ENCODE results near the gene RPS10. TPM values are rescaled to one million over a fixed set of nuclear protein-coding genes. Genes with fewer than 3 reads are reported as not detected.

RPS10 gene
- polyA plus RNA-seq, 3 donors, result 645 to 2,603 (median 1,054) TPM

DNA sequence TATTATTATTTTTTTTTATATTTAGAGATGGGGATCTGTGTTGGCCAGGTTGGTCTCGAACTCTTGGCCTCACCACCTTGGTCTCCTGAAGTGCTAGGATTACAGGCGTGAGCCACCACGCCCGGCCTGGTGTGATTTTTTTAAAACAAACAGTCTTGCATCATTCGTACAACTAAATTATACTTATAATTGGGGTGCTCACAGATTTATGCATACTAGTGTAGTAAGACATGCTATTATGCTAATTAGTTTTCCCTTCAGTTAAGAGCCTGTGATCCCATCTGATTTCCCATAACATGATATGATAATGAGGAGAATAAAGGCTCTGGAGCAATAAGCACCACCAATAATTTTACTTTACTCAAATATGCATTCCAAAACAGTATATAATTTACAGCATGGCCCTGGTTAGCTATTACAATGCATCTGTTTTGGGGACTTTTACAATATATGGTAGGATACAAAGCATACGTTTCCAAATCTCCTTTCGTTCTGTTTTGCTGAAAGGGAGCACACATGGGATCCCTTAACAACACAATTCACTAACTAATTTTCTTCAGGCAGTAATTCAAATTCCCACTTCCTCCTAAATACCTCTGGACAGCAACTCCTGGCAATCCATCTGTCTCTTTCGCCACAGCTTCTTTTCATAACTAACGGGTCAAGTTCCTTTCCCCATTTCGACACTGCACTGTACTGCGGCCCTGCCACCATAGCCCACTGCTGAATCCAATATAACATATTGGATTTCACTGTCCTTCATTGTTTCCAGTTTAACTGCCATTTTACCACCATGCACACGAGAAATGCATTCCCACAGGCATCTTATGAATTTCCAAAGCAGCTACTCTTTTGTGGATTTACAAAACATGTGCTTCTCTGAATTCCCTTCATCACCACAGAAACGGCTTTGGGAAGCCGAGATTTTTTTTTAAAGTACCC, 35.1 kb downstream of the RPS10 start:
- peaks cover 0 to 8% of the 10 kb centered on the region in 2 donors for H3K9me3 ChIP-seq (replicated peaks in 1 of 2; ENCODE audit: control insufficient read depth in 1 of 2, insufficient read depth in 1 of 2, low read length in 2 of 2)
- H3K27me3 Mint-ChIP-seq (ENCODE audit: low read depth in 3 of 3), result peaks cover 0 to 4% (median 0%) of the 10 kb centered on the region in 3 donors
- H4K20me1 ChIP-seq (ENCODE audit: insufficient read depth, low read length), result peaks cover 56% of the 10 kb centered on the region
- TF ChIP-seq, protein P1, sequence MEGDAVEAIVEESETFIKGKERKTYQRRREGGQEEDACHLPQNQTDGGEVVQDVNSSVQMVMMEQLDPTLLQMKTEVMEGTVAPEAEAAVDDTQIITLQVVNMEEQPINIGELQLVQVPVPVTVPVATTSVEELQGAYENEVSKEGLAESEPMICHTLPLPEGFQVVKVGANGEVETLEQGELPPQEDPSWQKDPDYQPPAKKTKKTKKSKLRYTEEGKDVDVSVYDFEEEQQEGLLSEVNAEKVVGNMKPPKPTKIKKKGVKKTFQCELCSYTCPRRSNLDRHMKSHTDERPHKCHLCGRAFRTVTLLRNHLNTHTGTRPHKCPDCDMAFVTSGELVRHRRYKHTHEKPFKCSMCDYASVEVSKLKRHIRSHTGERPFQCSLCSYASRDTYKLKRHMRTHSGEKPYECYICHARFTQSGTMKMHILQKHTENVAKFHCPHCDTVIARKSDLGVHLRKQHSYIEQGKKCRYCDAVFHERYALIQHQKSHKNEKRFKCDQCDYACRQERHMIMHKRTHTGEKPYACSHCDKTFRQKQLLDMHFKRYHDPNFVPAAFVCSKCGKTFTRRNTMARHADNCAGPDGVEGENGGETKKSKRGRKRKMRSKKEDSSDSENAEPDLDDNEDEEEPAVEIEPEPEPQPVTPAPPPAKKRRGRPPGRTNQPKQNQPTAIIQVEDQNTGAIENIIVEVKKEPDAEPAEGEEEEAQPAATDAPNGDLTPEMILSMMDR (IDR thresholded peaks at IDR 0.05), result no peak
- H3K4me1 Mint-ChIP-seq, result peaks cover 31% of the 10 kb centered on the region
- peak; percentile 29 to 81 (median 68) for DNase-seq
- H3K27ac Mint-ChIP-seq, result no peak overlapping the region
- H3K36me3 ChIP-seq (replicated peaks in 1 of 2; ENCODE audit: control insufficient read depth in 1 of 2, insufficient read depth in 2 of 2, low read length in 2 of 2), result no peaks in the 10 kb centered on the region
- H3K4me1 ChIP-seq (ENCODE audit: control insufficient read depth in 1 of 2, insufficient read depth in 2 of 2, low read length in 2 of 2), result peaks cover 30 to 42% of the 10 kb centered on the region in 2 donors
- peak overlapping the region; percentile 96 for H3K9ac ChIP-seq (ENCODE audit: insufficient read depth, low read length, poor library complexity, severe bottlenecking)
- H3K36me3 Mint-ChIP-seq, result peaks cover 1 to 3% of the 10 kb centered on the region in 2 donors
- peaks cover 2 to 9% (median 6%) of the 10 kb centered on the region in 7 donors for H3K9me3 Mint-ChIP-seq
- H3K4me3 Mint-ChIP-seq, result no peak overlapping the region
- intact Hi-C loops (cut with micrococcal nuclease), result loop anchor here in 1 of 2 donors (2.0 to 5.0 kb wide), 2 partner anchors 14 to 59 kb away; no protein-coding TSS in a partner anchor
- peak overlapping the region; percentile 1 to 95 for H3K27ac ChIP-seq (ENCODE audit: low read depth in 1 of 2, low read length in 2 of 2)
- H3K79me2 ChIP-seq (ENCODE audit: insufficient read depth, low read length), result peaks cover 73% of the 10 kb centered on the region
- peak overlapping the region; percentile 79 for H3K4me2 ChIP-seq (replicated peaks; ENCODE audit: extremely low read depth, low read length, poor library complexity, severe bottlenecking)
- H2AFZ ChIP-seq (ENCODE audit: insufficient read depth, low read depth, low read length, poor library complexity, severe bottlenecking), result no peak overlapping the region
- WGBS (ENCODE audit: insufficient coverage), result 0% methylated on average over 8 of the region's 14 CpGs
- H3K4me3 ChIP-seq (replicated peaks in 1 of 3; ENCODE audit: low read depth in 2 of 3, low read length in 3 of 3), result peak overlapping the region; percentile 77 to 93 (median 87)
- H3K27me3 ChIP-seq (ENCODE audit: control insufficient read depth in 2 of 2, insufficient read depth in 2 of 2, low read length in 2 of 2), result no peaks in the 10 kb centered on the region

DNA sequence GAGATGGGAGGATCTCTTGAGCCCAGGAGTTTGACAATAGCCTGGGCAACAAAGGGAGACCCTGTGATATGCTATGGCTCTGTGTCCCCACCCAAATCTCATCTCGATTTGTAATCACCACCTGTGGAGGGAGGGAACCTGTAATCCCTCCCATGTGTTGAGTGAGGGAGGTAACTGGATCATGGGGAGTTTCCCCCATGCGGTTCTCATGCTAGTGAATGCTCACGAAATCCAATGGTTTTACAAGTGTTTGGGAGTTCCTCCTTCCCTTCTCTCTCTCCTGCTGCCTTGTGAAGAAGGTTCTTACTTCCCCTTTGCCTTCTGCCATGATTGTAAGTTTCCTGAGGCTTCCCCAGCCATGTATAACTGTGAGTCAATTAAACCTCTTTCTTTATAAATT, 36.8 kb downstream of the RPS10 start:
- Histone ChIP-seq H3K9ac (ENCODE audit: insufficient read depth, low read length, poor library complexity, severe bottlenecking) (no peak overlapping the region), H3K4me1 (ENCODE audit: control insufficient read depth in 1 of 2, insufficient read depth in 2 of 2, low read length in 2 of 2) (peaks cover 28 to 40% of the 10 kb centered on the region in 2 donors), H3K4me2 (replicated peaks; ENCODE audit: extremely low read depth, low read length, poor library complexity, severe bottlenecking) (no peak overlapping the region), H3K79me2 (ENCODE audit: insufficient read depth, low read length) (peaks cover 91% of the 10 kb centered on the region), H3K27ac (ENCODE audit: low read depth in 1 of 2, low read length in 2 of 2) (peak overlapping the region in 1 of 2 donors; percentile 60), H3K9me3 (replicated peaks in 1 of 2; ENCODE audit: control insufficient read depth in 1 of 2, insufficient read depth in 1 of 2, low read length in 2 of 2) (peaks cover 0 to 8% of the 10 kb centered on the region in 2 donors), H3K36me3 (replicated peaks in 1 of 2; ENCODE audit: control insufficient read depth in 1 of 2, insufficient read depth in 2 of 2, low read length in 2 of 2) (peaks cover 0 to 2% of the 10 kb centered on the region in 2 donors), H4K20me1 (ENCODE audit: insufficient read depth, low read length) (peaks cover 73% of the 10 kb centered on the region), H2AFZ (ENCODE audit: insufficient read depth, low read depth, low read length, poor library complexity, severe bottlenecking) (no peak overlapping the region), H3K27me3 (ENCODE audit: control insufficient read depth in 2 of 2, insufficient read depth in 2 of 2, low read length in 2 of 2) (no peaks in the 10 kb centered on the region), H3K4me3 (replicated peaks in 1 of 3; ENCODE audit: low read depth in 2 of 3, low read length in 3 of 3) (peak overlapping the region in 1 of 3 experiments; percentile 5)
- peaks cover 42% of the 10 kb centered on the region for H3K4me1 Mint-ChIP-seq
- no CpG with 5 or more reads among the region's 3 CpGs for WGBS (ENCODE audit: insufficient coverage)
- H3K4me3 Mint-ChIP-seq, result no peak overlapping the region
- H3K27ac Mint-ChIP-seq, result peak overlapping the region in 6 of 7 donors; percentile 16 to 82 (median 66)
- H3K9me3 Mint-ChIP-seq, result peaks cover 2 to 9% (median 6%) of the 10 kb centered on the region in 7 donors
- peak; percentile 15 to 64 (median 52) for DNase-seq
- H3K27me3 Mint-ChIP-seq (ENCODE audit: low read depth in 3 of 3), result peaks cover 0 to 4% (median 0%) of the 10 kb centered on the region in 3 donors
- intact Hi-C loops (cut with micrococcal nuclease), result no loop called here
- peaks cover 1 to 4% of the 10 kb centered on the region in 2 donors for H3K36me3 Mint-ChIP-seq
- TF ChIP-seq, protein P1 (IDR thresholded peaks at IDR 0.05), result no peak

All from CD14-positive monocyte (primary cell).